SK-N-MC (cell line): ENCODE results near the gene ZNF662.

ENCODE experiments used
- DNase-seq: peaks from one replicate; pipeline ENCODE4 v3.0.0-alpha.2; 2011; ENCODE audit warnings: low read depth, low spot score
- H3K27ac ChIP-seq: fragments of 200-600 bp; sonication (generic); 2 replicates; pipeline ENCODE4 v1.5.1; 2016; ENCODE audit warnings: mixed run types
- H3K36me3 ChIP-seq: fragments of 200-600 bp; sonication (generic); 2 replicates; pipeline ENCODE4 v1.6.1; 2017; ENCODE audit warnings: antibody characterized with exemption, low read length, mixed read lengths; ENCODE audit not compliant: insufficient read depth
- H3K4me3 ChIP-seq: fragments of 200-600 bp; sonication (generic); 2 replicates; pipeline ENCODE4 v1.5.1; 2016
- H3K9ac ChIP-seq: fragments of 200-600 bp; sonication (generic); 2 replicates; pipeline ENCODE4 v1.8.0; 2017; ENCODE audit warnings: mixed run types, mixed read lengths; ENCODE audit not compliant: insufficient read length
- H3K9me3 ChIP-seq: fragments of 200-600 bp; sonication (generic); 2 replicates; pipeline ENCODE4 v1.6.1; 2017; ENCODE audit warnings: low read depth, mild to moderate bottlenecking, antibody characterized with exemption, low read length, moderate library complexity, mixed read lengths
- EZH2 ChIP-seq: fragments of 200-600 bp; sonication (generic); IDR thresholded peaks from one replicate; pipeline ENCODE4 v1.6.1; 2017; ENCODE audit warnings: antibody characterized with exemption
- FOXP2 ChIP-seq: optimal IDR thresholded peaks from 2 replicates; pipeline ENCODE3; 2011; ENCODE audit warnings: mild to moderate bottlenecking, moderate library complexity; ENCODE audit not compliant: insufficient read depth; ENCODE audit errors: extremely low read length, control extremely low read depth
- POLR2AphosphoS5 ChIP-seq: IDR thresholded peaks from 2 replicates; pipeline ENCODE4 v1.6.1; 2012; ENCODE audit warnings: mild to moderate bottlenecking, low read depth, low read length, borderline replicate concordance

ZNF662 gene

DNA sequence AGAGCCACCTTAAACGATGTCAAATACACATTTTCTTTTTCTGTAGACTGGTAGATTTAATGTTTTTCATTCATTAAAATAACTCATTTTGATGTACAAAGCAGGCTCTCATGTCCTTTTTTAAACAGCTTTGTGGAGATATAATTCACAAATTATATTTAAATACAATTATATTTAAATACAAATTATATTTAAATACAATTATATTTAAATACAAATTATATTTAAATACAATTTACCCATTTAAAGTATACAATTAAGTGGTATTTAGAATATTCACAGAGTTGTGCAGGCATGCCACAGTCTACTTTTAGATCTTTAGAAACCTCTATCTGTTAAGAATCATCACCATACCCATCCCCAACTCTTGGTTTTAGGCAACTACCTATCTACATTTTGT lies 36.8 kb downstream of the ZNF662 start:
- Histone ChIP-seq H3K9ac (no peak overlapping the region), H3K9me3 (no peaks in the 10 kb centered on the region), H3K27ac (no peak overlapping the region), H3K36me3 (no peaks in the 10 kb centered on the region), H3K4me3 (no peak overlapping the region)
- TF ChIP-seq FOXP2, result no peak
- TF ChIP-seq POLR2AphosphoS5, result no peak
- TF ChIP-seq EZH2, result no peak
- DNase-seq, result no peak

DNA sequence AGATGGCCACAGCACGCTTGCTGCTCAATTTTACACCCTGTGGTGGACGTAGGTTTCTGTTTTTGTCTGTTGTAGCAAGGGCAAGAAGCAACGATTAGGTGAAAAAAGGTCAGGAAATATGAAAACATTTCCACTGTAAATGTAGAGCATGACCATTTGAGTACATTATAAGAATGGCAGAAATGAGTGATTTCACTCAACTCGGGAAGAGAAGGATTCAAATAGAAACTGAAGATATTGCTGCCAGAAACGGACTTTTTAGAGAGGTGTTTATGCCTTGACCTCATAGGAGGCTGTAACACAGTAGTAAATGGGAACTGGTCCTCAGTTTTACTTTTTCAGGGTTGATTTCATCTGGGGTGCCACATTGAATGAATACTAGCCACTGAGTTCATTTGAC lies 40.1 kb downstream of the ZNF662 start:
- no peak for DNase-seq
- no peak overlapping the region for H3K4me3 ChIP-seq
- no peak overlapping the region for H3K27ac ChIP-seq
- no peak overlapping the region for H3K9ac ChIP-seq
- H3K36me3 ChIP-seq, result no peaks in the 10 kb centered on the region
- H3K9me3 ChIP-seq, result no peaks in the 10 kb centered on the region
- TF ChIP-seq POLR2AphosphoS5 (no peak), FOXP2 (no peak)

DNA sequence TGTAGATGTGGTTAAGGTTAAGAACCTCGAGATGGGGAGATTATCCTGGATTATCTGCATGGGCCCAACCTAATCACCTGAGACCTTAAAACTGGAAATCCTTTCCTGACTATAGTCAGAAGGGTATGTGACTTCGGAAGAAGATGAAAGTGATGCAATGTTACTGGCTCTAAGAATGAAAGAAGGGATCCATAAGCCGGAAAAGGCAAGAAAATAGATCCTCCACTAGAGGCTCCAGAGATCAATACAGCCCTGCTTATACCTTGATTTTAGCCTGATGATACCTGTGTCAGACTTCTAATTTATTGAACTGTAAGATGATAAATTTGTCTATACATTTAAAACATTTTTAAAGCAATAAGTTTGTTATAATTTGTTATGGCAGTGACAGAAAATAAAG lies 51.6 kb downstream of the ZNF662 start:
- DNase-seq, result no peak
- Histone ChIP-seq H3K9ac (no peak overlapping the region), H3K27ac (no peak overlapping the region), H3K4me3 (no peak overlapping the region), H3K36me3 (no peaks in the 10 kb centered on the region), H3K9me3 (no peaks in the 10 kb centered on the region)
- no peak for TF ChIP-seq POLR2AphosphoS5
- no peak for TF ChIP-seq FOXP2
- TF ChIP-seq EZH2, result no peak

DNA sequence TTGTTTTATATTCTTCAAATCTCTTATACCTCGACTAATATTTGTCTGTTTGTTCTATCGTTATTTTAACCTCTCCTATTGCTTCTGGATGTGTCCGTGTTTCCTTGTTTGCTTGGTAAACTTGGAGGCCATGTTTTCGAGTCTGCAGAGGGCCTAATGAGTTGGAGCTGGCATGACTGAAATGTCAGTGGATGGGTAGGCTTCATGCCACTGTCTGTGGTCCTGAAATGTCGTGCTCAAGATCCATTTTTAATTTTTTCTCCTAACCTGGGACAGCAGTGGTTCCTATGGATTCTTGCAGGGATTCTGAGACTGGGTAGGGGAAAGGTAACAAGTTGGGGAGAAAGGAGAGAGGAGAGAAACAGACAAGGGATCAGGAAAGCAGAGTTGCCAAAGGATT lies 54.3 kb downstream of the ZNF662 start:
- no peak for DNase-seq
- no peak for TF ChIP-seq POLR2AphosphoS5
- no peak for TF ChIP-seq EZH2
- TF ChIP-seq FOXP2, result no peak
- H3K9me3 ChIP-seq, result no peaks in the 10 kb centered on the region
- H3K9ac ChIP-seq, result no peak overlapping the region
- H3K27ac ChIP-seq, result no peak overlapping the region
- no peak overlapping the region for H3K4me3 ChIP-seq
- no peaks in the 10 kb centered on the region for H3K36me3 ChIP-seq

DNA sequence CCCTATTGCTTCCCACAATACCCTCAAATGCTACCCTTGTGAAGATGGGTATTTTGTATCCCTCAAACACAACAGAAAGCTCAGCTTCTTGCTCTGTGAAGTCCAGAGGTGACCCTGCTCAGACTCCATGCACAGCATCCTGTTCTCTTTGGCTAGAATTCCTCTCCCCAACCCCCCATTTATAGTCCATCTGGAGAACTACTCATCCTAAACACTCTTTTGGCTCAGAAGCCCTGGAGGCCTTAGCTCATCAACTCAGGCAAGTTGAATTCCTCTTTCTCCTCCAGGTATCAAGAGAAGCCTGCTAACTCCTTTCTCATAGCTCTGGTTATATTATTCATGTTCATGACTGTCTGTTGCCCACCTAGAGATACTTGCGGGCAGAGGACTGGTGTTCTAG lies 54.8 kb downstream of the ZNF662 start:
- no peak overlapping the region for H3K4me3 ChIP-seq
- no peaks in the 10 kb centered on the region for H3K9me3 ChIP-seq
- H3K27ac ChIP-seq, result no peak overlapping the region
- no peak overlapping the region for H3K9ac ChIP-seq
- DNase-seq, result no peak
- no peak for TF ChIP-seq POLR2AphosphoS5
- H3K36me3 ChIP-seq, result no peaks in the 10 kb centered on the region

DNA sequence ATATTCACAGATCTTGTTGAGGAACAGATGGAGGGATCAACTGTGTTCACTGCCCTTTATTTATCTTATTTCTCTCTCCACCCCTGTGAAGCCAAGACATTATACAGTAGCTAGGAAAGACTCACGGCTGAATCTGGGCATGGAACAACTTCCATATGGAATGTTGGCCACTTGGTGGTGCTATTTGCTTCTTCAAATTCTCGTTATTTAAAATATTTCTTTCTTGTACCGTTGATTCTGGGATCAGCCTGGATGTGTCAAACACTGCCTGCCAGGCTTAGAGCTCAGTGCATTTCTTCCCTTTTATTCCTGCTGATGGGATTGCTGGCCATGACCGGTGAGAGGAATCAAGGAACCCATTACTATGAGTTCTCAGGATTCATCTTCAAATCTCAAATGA lies 55.7 kb downstream of the ZNF662 start:
- Histone ChIP-seq H3K36me3 (no peaks in the 10 kb centered on the region), H3K27ac (no peak overlapping the region), H3K9me3 (no peaks in the 10 kb centered on the region), H3K9ac (no peak overlapping the region), H3K4me3 (no peak overlapping the region)
- TF ChIP-seq FOXP2 (no peak), POLR2AphosphoS5 (no peak), EZH2 (no peak)
- no peak for DNase-seq

DNA sequence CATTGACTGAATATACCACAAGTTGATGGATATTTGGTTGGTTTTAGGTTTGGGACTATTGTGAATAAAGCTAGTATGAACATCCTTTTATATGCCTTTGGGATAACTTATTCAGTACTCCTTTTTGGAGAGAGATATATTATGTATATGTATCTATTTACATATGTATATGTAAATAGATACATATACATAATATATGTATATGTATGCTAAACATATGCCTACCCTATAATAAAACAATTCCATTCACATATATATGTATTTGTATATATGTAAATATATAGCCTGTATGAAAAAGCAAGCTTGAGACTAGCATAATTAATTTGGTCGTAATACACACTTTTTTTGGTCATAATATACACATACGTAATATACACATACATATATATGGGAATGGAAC lies 57.3 kb downstream of the ZNF662 start:
- Histone ChIP-seq H3K4me3 (no peak overlapping the region), H3K9ac (no peak overlapping the region), H3K36me3 (no peaks in the 10 kb centered on the region), H3K27ac (no peak overlapping the region), H3K9me3 (no peaks in the 10 kb centered on the region)
- TF ChIP-seq FOXP2 (no peak), POLR2AphosphoS5 (no peak), EZH2 (no peak)
- no peak for DNase-seq

DNA sequence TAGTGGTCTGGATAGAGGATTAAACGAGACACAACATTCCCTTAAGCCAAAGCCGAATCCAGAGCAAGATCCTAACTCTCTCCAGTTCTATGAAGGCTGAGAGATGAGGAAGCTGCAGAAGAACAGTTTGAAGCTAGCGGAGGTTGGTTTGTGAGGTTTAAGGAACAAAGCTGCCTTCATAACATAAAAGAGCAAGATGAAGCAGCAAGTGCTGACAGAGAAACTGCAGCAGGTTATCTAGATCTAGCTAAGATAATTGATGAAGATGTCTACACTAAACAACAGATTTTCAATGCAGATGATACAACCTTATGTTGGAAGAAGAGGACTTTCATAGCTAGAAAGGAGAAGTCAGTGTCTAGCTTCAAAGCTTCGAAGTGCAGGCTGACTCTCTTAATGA lies 58.3 kb downstream of the ZNF662 start:
- TF ChIP-seq FOXP2 (no peak), EZH2 (no peak), POLR2AphosphoS5 (no peak)
- H3K36me3 ChIP-seq, result no peaks in the 10 kb centered on the region
- H3K4me3 ChIP-seq, result no peak overlapping the region
- DNase-seq, result no peak
- no peak overlapping the region for H3K9ac ChIP-seq
- no peak overlapping the region for H3K27ac ChIP-seq
- no peaks in the 10 kb centered on the region for H3K9me3 ChIP-seq
